HG03108 (cell line): ENCODE data around the gene CHRDL2.
A peak's percentile ranks its signal among the peaks of the same experiment; 100 is the strongest.
"Not testable (repeated sequence)": the region's sequence is repeated elsewhere in the genome, so short reads cannot be mapped to it uniquely, and the experiment has no call there.

ENCODE experiments used
- ATAC-seq: cut with Tn5 transposase; IDR thresholded peaks from one replicate; pipeline ENCODE4 v1.9.1; 2021; ENCODE audit warnings: moderate library complexity; ENCODE audit not compliant: unreplicated experiment

CHRDL2 gene, protein sequence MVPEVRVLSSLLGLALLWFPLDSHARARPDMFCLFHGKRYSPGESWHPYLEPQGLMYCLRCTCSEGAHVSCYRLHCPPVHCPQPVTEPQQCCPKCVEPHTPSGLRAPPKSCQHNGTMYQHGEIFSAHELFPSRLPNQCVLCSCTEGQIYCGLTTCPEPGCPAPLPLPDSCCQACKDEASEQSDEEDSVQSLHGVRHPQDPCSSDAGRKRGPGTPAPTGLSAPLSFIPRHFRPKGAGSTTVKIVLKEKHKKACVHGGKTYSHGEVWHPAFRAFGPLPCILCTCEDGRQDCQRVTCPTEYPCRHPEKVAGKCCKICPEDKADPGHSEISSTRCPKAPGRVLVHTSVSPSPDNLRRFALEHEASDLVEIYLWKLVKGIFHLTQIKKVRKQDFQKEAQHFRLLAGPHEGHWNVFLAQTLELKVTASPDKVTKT

DNA sequence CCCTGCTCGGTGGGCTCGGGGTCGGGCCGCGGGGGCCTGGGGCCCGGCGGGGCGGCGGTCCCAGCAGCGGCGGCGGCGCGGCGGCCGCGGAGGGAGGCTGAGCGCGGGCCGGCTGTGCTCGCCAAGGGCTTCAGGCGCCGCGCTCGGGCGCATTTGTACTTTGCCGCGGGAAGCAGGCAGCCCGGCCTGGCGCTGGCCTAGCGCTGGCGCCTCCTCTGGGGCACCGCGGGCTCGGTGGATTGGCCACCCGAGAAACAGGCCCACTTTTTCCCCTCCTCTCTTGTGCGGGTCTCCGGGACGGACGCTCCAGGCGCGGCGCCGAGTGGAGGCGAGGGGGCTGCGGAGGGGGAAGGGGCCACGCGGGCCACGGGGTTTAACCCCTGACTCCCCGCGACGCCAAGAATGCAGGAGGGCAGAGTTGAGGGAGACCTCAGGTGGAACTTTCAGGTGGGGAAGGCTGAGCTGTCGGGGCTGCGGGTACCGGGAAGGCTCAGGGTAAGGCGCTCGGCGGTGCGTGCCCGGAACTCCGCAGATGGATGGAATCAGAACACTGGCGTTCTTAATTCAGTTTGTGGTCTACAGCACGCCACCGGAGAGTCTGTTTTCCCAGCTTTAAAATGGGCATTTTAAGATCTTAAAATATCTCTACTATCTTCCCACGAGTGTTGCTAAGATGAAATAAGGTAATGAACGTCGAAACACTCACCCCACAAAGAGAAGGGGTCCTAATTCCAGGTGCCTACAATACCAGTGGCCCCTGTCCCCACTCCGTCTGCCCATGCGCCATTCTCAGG is at the start of gene CHRDL2:
CHRDL2 (minus strand) TSS at position 126 of the 794 bp plus-strand sequence. CDS start 538 bp downstream, outside the sequence.
- ATAC-seq = no peak

DNA sequence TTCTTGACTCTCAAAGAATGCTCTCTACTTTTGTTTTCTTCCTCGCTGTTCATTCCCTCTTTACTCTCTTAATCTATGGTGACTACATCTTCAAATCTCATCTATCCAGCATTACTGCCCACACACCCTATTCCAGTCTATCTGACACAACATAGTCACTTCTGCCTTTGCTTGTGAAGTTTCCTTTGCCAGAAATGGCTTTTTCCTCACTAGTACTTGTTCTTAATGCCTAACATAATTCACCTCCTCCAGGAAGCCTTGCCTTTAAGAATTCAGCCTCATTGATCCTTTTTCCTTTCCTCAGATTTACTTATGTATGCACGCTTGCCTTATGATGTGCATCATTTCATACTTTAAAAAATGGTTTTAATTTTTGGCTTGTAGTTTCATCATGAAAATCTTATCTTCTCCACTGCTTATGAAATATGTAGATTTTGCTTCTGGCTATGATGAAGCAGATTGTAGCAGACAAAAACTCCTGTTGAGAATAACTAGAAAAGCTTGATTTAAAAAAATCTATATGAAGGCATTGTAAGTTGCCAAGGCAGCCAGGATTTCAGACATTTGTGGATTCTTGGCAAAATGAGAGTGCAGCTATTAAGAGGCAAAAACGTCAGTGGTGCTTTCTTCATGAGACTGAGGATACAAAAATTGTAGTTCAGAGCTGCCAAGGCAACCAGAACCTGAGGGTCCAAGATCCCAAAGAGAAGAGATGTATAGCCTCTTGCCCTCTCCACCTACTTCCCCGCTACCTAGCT is 49.2 kb upstream of the CHRDL2 start:
- ATAC-seq = no peak

DNA sequence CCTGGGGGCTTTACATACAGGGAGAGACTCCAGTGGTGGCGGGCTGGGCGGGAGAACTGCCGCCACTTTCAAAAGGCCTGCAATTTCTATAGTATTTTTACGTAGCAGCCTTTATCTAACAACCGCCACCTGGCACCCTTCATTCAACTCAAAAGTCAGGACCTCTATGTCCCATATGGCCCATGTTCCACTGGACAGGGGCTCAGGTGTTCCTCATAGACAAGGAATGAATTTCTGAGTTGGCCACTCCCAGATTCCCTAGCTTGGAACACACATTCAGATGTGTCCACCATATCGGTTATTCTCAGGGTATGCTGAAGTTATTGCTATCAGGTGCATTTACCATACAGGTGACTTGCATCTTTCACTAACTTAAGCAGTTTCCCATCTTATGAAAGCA is 47.4 kb upstream of the CHRDL2 start:
- no peak for ATAC-seq

DNA sequence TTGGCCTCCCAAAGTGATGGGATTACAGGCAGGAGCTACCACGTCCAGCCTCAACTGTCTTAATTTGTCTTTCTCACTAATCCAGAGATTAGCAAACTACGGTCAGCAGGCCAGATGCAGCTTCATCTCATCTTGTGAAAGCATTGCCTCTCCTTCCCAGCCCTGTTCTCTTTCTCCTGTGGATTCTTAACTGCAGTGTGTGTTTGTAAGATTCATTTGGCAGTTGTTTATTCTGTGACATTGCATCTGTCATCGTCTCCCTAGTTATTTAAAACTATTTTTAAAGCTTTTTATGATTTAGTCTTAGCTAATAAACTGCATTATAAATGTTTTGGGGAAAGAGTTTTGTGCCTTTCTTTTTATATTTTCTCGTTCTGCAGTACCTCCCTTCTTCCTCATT is 46.7 kb upstream of the CHRDL2 start:
- ATAC-seq = no peak

DNA sequence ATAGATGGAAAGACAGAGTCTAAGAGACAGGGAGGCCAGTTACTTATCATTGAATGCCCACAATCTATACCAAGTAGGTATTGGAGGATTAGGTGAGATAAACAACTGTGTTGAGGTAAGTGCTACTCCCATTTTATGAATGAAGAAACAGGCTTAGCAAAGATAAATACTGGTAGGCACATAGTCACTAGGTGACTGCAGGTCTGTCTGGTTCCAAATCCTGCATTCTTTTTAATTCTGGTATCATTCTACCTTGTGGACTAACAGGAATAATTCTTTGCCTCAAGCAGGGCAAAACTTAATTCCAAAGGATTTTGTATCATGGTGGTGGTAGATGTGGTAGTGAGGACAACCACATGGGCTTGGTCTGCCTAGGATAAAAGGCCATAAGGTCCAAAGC is 45.8 kb upstream of the CHRDL2 start:
- ATAC-seq = no peak

DNA sequence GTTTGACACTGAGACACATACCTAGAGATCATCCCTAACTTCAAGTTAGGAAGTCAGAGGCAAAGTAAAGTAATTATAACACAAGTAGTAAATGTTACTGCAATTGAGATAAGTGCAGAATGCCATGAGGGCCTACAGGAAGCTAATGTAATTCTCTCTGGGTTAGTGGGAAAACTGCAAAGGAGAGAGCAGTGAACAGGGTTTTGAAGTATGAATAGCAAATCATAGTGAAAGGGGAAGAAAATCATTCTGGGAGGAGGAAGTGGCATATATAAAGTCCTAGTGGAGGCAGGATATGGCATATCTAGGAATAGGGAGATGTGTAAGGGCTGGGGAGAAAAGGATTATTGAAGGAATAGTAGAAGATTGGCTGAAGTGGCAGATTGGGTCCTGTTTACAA is 45.3 kb upstream of the CHRDL2 start:
- no peak for ATAC-seq

DNA sequence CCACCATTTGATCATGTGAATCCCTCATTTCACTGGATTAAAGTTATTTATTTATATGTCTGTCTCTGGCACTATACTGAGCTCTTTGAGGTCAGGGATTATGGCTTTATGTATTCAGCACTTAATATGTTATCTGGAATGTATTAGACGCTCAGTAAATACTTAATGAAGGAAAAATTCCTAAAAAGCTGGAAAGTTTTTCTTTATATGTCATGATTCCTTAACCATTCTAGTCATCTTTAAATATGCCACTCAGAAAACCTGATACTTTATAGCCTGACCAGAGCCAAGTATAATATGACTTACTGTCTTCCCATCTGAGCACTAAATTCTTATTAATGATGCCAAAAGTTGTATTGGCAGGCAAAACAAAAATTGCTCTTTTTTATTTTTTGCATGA is 44.5 kb upstream of the CHRDL2 start:
- ATAC-seq = no peak

DNA sequence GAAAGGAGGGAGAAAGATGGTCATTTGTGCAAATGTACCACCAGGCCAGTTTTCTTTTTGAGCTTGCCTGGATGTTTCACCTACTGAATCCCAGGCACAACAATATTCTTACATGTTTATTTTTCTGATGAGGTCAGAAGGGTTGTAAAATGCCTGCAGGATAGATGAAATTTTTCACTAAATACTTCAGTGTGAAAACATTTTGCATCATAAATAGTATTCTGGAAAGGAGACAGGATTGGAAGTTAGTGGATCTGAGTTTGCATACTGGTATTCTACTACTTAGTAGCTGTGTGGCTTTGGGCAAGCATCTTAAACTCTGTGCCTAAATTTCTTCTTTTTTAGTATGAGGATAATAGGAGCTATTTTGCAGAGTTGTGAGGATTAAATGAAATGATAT is 42.2 kb upstream of the CHRDL2 start:
- ATAC-seq = no peak

DNA sequence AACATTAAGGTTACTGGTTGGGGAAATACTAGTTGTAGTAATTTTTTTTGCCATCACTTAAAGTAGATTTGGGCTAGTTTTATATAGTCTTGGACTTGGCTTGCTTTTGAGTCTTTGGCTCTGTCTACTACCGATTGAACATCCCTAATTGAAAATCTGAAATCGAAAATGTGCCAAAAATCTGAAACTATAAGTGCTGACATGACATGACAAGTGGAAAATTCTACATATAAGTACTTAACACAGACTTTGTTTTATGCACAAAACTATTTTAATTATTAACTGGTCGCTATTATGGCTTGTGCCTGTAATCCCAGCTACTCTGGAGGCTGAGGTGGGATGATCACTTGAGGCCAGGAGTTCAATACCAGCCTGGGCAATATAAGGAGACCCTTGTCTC is 39.9 kb upstream of the CHRDL2 start:
- ATAC-seq = no peak

DNA sequence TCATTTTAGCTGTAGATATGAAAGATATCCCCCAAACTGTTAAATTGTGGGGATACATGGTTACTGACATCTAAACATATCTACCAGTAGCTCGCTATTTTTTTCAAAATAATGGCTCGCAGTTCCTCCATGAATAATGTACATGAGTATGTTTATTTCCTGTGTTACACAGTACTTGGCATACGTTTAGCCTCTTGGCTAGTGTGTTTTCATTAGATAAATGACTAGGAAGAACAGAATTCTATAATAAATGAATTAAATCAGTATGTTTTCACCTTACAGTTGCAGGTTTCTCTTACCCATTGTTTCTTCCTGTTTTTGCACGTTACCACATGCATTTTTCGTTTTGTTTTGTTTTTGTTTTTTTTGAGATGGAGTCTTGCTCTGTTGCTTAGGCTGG is 39.2 kb upstream of the CHRDL2 start:
- no peak for ATAC-seq

DNA sequence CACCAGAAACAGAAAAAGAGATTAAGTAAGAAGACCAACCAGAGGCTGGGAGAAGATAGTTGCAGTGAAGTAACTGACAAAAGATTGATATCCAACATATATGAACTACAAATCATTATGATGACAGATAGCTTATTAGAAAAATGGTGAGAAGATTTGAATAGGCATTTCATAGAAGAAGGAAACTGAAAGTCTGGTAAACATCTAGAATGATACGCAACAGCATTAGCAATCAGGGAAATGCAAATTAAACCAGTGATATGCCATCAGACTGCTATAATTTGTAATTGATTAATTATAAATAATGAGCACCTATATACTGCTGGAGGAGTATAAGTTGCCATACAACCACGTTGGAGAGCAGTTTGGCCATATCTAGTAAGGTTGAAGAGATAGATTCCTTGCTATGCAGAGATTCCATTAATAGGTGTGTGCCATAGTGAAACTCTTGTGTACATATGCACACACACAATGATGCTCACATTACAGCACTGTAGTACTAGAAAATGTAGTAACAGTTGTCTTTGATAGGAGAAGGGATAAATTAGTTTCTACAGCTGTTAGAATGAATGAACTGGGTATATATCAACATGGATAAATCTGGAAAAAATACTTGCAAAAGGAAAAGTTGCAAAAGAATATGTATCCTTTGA is 38.0 kb upstream of the CHRDL2 start:
- no peak for ATAC-seq

DNA sequence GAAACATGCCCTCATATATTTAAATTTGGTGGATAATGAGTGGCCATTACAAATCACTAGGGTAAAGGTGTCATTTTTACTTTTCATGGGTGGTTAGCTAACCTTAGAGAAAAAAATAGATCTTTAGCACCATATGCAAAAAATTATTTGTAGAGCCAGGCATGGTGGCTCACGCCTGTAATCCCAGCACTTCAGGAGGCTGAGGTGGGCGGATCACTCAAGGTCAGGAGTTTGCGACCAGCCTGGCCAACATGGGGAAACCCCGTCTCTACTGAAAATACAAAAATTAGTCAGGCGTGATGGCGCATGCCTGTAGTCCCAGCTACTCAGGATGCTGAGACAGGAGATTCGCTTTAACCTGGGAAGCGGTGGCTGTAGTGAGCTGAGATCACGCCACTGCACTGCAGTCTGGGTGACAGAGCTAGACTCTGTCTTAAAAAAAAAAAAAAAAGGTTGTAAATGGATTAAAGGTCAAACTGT is 37.0 kb upstream of the CHRDL2 start:
- peak; percentile 56 for ATAC-seq

DNA sequence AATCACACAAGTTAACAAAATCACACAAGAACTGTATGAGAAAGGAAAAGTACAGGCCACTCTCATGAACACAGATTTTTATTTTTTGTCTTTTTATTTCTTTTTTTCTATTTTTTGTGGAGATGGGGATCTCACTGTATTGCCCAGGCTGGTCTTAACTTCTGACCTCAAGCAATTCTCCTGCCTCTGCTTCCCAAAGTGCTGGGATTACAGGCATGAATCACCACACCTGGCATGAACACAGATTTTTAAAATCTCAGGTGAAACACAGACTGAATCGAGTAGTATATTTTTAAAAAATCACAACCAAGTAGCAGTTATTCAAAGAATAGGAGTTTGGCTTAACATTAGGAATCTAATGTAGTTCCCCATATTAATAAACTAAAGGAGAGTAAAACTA is 35.7 kb upstream of the CHRDL2 start:
- no peak for ATAC-seq

DNA sequence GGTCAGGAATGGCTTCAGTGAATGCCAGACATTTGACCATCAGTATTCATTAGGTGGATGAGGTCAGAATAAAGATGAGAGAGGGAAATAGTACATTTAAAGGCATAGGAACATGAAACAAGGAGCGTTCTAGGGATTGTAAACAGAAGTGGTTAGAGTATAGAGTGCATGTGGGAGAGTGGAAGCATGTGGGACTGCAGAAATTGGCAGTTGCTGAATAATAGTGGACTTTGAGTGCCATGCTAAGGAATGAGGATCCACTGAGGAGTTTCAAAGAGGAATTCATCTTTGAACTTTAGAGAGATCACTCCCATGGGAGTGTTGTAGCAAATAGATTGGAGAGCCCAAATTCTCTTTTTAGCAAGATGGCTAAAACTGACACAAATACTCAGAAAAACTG is 25.3 kb upstream of the CHRDL2 start:
- no peak for ATAC-seq

DNA sequence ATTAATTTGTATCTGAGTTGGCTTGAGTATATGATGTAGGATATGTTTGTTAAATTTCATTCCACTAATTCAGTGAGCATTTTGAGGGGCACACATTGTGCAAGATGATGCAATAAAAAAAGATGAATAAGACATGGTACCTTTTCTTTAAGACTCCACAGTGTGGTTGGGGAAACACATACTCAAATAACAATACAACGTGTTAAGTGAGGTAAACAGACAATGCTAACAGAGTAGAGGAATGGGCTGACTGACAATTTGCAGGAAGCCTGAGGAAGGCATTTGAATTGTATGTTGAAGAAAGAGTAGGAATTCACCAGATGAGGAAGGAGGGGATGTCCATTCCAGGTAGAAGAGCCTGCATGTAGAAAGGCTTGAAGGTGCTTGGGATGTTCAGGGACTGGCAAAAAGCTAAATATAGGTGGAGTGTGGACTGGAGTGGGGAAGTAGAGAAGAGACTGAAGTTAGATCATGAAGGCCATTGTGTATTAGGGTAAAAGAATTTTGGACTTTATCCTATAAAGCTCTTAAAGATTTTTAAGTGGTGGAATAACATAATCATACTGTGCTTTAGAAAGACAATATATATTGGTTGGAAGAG is 24.3 kb upstream of the CHRDL2 start:
- no peak for ATAC-seq

DNA sequence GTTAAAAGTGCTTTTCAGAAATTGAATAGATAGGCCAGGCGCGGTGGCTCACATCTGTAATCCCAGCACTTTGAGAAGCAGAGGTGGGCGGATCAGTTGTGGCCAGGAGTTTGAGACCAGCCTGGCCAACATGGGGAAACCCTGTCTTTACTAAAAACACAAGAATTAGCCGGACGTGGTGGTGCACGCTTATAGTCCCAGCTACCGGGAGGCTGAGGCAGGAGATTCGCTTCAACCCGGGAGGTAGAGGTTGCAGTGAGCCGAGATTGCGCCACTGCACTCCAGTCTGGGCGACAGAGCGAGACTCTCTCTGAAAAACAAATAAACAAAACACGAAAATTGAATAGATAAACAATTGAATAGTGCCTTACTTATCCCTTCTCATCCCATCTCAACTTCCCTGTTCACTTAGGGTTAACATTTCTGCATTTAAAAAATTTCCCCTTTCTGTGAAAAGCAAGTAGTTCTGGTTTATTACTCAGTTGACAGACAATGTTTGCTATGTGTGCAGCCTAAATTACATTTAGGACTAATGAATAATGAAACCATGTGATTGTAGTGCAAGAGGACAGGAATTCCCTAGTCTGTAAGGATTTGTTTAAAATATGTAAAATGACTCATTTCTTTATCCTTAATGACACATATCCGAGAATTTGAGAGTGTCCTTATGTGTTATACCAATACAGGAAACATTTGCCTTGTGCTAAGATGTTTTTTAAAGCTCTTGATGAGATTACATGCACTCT is 23.5 kb upstream of the CHRDL2 start:
- ATAC-seq = no peak

DNA sequence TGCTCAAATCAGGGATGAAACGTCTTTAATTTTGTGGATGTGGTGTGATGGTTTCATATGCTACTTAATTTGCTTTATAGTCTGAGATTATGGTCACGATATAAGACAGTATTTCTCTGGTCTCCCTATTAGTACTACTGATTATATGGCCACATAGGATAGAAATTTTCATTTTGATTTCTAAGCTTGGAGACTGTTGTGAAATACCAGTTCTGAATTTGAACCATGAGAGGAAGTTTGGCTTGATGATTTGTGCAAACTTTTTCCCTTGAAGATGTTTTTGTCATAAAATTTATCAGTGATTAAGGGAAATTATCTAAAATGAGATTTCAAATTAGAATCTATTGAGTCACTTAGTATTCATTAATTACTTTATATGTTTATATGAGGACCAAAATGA is 20.1 kb upstream of the CHRDL2 start:
- no peak for ATAC-seq

DNA sequence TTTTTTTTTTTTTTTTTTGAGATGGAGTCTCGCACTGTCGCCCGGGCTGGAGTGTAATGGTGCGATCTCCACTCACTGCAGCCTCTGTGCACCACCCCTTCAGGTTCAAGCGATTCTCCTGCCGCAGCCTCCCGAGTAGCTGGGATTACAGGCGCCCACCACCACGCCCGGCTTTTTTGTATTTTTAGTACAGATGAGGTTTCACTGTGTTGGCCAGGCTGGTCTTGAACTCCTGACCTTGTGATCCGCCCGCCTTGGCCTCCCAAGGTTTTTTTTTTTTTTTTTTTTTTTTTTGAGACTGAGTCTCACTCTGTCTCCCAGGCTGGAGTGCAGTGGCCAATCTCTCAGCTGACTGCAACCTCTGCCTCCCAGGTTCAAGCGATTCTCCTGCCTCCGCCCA is 19.4 kb upstream of the CHRDL2 start:
- not testable (repeated sequence) for ATAC-seq

DNA sequence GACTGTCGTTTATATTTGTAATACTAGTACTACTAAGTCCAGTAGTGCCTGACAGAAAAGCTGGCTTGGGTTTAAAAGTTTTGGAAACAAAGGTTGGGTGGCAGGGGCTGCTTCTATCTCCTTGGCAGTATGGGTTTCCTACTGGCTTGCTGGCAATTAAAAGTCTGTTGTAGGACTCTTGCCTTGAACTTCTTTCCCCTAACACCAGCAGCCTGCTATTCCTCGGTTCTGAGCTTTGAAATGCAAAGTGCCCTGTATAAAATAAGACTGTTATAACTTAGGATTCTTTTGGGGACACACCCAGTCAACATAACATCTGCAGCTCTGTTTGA is 18.7 kb upstream of the CHRDL2 start:
- ATAC-seq = no peak
